ENCODE data around the gene OGFOD1. TPM values are rescaled to one million over a fixed set of nuclear protein-coding genes. Genes with fewer than 3 reads are reported as not detected.

OGFOD1 gene
- total and polyA plus RNA-seq, 2 donors (not counting 1 experiment from before 2014, with no cell fraction given): 8.4 to 28.7 TPM

DNA sequence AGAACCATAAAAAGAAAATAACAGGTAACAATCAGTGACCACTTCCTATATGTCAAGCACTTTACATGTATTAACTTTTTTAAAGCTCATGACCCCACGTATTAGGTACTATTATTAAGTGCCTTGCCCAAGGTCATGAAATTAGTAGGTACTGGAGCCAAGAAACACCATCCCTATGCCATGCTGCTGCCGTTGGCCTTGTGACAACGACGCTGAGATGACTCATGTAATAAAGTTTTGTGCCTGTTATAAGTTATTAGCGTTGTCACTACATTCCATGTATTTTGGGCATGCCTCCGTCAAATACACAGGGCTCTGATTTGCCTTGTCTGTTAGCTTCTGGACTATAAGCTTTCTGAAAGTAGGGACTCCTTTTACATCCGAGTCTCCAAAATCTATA, 67.1 kb downstream of the OGFOD1 start:
- TF ChIP-seq, protein P1, sequence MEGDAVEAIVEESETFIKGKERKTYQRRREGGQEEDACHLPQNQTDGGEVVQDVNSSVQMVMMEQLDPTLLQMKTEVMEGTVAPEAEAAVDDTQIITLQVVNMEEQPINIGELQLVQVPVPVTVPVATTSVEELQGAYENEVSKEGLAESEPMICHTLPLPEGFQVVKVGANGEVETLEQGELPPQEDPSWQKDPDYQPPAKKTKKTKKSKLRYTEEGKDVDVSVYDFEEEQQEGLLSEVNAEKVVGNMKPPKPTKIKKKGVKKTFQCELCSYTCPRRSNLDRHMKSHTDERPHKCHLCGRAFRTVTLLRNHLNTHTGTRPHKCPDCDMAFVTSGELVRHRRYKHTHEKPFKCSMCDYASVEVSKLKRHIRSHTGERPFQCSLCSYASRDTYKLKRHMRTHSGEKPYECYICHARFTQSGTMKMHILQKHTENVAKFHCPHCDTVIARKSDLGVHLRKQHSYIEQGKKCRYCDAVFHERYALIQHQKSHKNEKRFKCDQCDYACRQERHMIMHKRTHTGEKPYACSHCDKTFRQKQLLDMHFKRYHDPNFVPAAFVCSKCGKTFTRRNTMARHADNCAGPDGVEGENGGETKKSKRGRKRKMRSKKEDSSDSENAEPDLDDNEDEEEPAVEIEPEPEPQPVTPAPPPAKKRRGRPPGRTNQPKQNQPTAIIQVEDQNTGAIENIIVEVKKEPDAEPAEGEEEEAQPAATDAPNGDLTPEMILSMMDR (IDR thresholded peaks at IDR 0.05): no peak
- no peak for TF ChIP-seq EZH2 (IDR thresholded peaks at IDR 0.05; ENCODE audit: borderline replicate concordance, insufficient read depth, low read depth, low read length, poor library complexity, severe bottlenecking)
- DNase-seq: no peak
- H3K4me1 ChIP-seq (ENCODE audit: control insufficient read depth in 2 of 2, insufficient read depth in 2 of 2, low read length in 2 of 2): peaks cover 9 to 18% of the 10 kb centered on the region in 2 donors
- peak overlapping the region; percentile 81 for H3K4me3 Mint-ChIP-seq
- ATAC-seq (ENCODE audit: low read depth): no peak
- H3K27ac ChIP-seq (ENCODE audit: low read length in 2 of 2): no peak overlapping the region
- H3K27me3 Mint-ChIP-seq: no peaks in the 10 kb centered on the region
- intact Hi-C loops (cut with micrococcal nuclease): no loop called here
- H3K4me3 ChIP-seq (ENCODE audit: control extremely low read depth in 1 of 5, extremely low read depth in 1 of 5, insufficient read depth in 1 of 5, low read depth in 2 of 5, low read length in 4 of 5): no peak overlapping the region
- H3K27me3 ChIP-seq (replicated peaks in 1 of 4; ENCODE audit: control extremely low read depth in 1 of 4, control insufficient read depth in 3 of 4, insufficient read depth in 4 of 4, low read length in 3 of 4): no peaks in the 10 kb centered on the region
- no peak overlapping the region for H3K9ac ChIP-seq (ENCODE audit: low read length)
- H3K36me3 ChIP-seq (replicated peaks in 1 of 2; ENCODE audit: control extremely low read depth in 1 of 2, control insufficient read depth in 1 of 2, extremely low read depth in 1 of 2, insufficient read depth in 2 of 2, low read length in 1 of 2): no peaks in the 10 kb centered on the region
- POLR2A ChIA-PET: no interaction called here
- H3K27ac Mint-ChIP-seq: peak overlapping the region; percentile 56
- H3K9me3 ChIP-seq (ENCODE audit: control extremely low read depth in 1 of 3, control insufficient read depth in 2 of 3, insufficient read depth in 1 of 3, low read length in 2 of 3): no peaks in the 10 kb centered on the region
- CTCF ChIA-PET: interaction anchor here (1.0 to 3.5 kb wide), 7 partner anchors 11 to 183 kb away, joined by 3 to 22 read pairs (median 3); no protein-coding TSS in a partner anchor
- H2AFZ ChIP-seq (ENCODE audit: insufficient read depth, low read depth, low read length, poor library complexity, severe bottlenecking): no peak overlapping the region
- peaks cover 46% of the 10 kb centered on the region for H3K4me1 Mint-ChIP-seq
- peaks cover 24% of the 10 kb centered on the region for H3K79me2 ChIP-seq (ENCODE audit: control insufficient read depth, insufficient read depth, low read length)
- no peak overlapping the region for H3K4me2 ChIP-seq (replicated peaks; ENCODE audit: low read depth, low read length, poor library complexity, severe bottlenecking)
- WGBS (ENCODE audit: insufficient coverage): 100% methylated on average over 4 of the region's 7 CpGs
- no peaks in the 10 kb centered on the region for H3K9me3 Mint-ChIP-seq (ENCODE audit: insufficient read depth)
- peaks cover 3% of the 10 kb centered on the region for H4K20me1 ChIP-seq (ENCODE audit: control insufficient read depth, insufficient read depth, low read length, poor library complexity, severe bottlenecking)

DNA sequence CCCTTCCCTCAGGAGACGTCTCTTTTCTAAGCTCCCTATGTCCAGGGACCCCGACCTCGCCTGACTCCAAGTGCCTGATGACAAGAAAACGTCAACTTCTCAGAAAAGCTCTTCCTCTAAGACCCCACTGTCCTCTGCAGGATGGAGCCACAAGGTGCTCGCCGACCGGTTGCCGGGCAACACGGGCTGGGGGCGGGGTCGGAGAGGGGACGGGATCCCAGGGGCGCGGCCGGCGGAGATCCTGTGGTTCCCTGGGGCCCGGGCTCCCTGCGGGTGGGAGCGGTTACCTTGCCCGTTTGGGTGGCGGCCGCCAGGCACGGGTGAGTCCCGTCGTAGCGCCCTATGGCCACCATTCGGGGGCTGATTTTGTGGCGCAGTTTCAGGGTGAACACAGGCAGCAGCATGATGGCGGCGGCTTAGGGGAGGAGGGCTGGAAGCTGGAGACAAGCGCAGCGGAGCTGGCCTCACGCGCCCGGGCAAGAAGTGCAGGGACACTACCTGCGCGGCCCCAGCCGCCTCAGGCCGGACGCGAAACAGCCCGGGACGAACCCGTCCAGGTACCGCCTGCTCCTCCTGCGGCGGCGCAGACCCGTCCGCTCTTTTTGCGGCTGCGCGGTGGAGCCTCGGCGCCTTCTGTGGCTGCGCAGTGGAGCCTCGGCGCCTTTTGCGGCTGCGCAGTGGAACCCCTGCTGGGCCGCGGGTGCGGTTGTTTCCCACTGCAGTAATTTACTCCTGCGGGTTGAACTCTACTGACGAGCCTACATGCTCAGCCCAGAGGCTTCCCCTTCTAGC, 68.3 kb downstream of the OGFOD1 start, which contains the start of gene BBS2:
Gene BBS2 (minus strand): TSS at position 566 of the 792 bp plus-strand sequence. CDS start 162 bp downstream, at position 404.
- DNase-seq: peak; percentile 94
- ChIA-PET CTCF (interaction anchor here (1.1 to 2.1 kb wide), 3 partner anchors 13 to 184 kb away, joined by 3 to 7 read pairs (median 5); no protein-coding TSS in a partner anchor), POLR2A (interaction anchor here (0.7 to 1.2 kb wide), 2 partner anchors 182 to 414 kb away, joined by 3 to 4 read pairs; no protein-coding TSS in a partner anchor)
- peak within 1 kb of the TSS; percentile 58 to 80 for H3K27ac ChIP-seq (ENCODE audit: low read length in 2 of 2)
- WGBS (ENCODE audit: insufficient coverage): under 1% methylated on average over 65 of the region's 65 CpGs
- peak within 1 kb of the TSS; percentile 80 for H3K4me2 ChIP-seq (replicated peaks; ENCODE audit: low read depth, low read length, poor library complexity, severe bottlenecking)
- TF ChIP-seq EZH2 (IDR thresholded peaks at IDR 0.05; ENCODE audit: borderline replicate concordance, insufficient read depth, low read depth, low read length, poor library complexity, severe bottlenecking): no peak
- TF ChIP-seq, protein P1 (IDR thresholded peaks at IDR 0.05): no peak
- peaks cover 9 to 18% of the 10 kb centered on the region in 2 donors for H3K4me1 ChIP-seq (ENCODE audit: control insufficient read depth in 2 of 2, insufficient read depth in 2 of 2, low read length in 2 of 2)
- H4K20me1 ChIP-seq (ENCODE audit: control insufficient read depth, insufficient read depth, low read length, poor library complexity, severe bottlenecking): no peaks in the 10 kb centered on the region
- H3K9me3 ChIP-seq (ENCODE audit: control extremely low read depth in 1 of 3, control insufficient read depth in 2 of 3, insufficient read depth in 1 of 3, low read length in 2 of 3): no peaks in the 10 kb centered on the region
- peak within 1 kb of the TSS; percentile 89 for H3K27ac Mint-ChIP-seq
- no peaks in the 10 kb centered on the region for H3K9me3 Mint-ChIP-seq (ENCODE audit: insufficient read depth)
- peak within 1 kb of the TSS; percentile 93 for H3K9ac ChIP-seq (ENCODE audit: low read length)
- H3K4me1 Mint-ChIP-seq: peaks cover 38% of the 10 kb centered on the region
- peaks cover 22% of the 10 kb centered on the region for H3K79me2 ChIP-seq (ENCODE audit: control insufficient read depth, insufficient read depth, low read length)
- peak within 1 kb of the TSS; percentile 99 for H2AFZ ChIP-seq (ENCODE audit: insufficient read depth, low read depth, low read length, poor library complexity, severe bottlenecking)
- H3K27me3 Mint-ChIP-seq: no peaks in the 10 kb centered on the region
- intact Hi-C loops (cut with micrococcal nuclease): loop anchor here (1.0 kb wide), 3 partner anchors 68 to 163 kb away; partner anchors contain the start of genes MT1X, MT2A, NUDT21 and OGFOD1
- H3K4me3 ChIP-seq (ENCODE audit: control extremely low read depth in 1 of 5, extremely low read depth in 1 of 5, insufficient read depth in 1 of 5, low read depth in 2 of 5, low read length in 4 of 5): peak within 1 kb of the TSS; percentile 64 to 97 (median 92)
- peak; percentile 90 for ATAC-seq (ENCODE audit: low read depth)
- H3K36me3 ChIP-seq (replicated peaks in 1 of 2; ENCODE audit: control extremely low read depth in 1 of 2, control insufficient read depth in 1 of 2, extremely low read depth in 1 of 2, insufficient read depth in 2 of 2, low read length in 1 of 2): no peaks in the 10 kb centered on the region
- H3K4me3 Mint-ChIP-seq: peak within 1 kb of the TSS; percentile 90
- H3K27me3 ChIP-seq (replicated peaks in 1 of 4; ENCODE audit: control extremely low read depth in 1 of 4, control insufficient read depth in 3 of 4, insufficient read depth in 4 of 4, low read length in 3 of 4): no peaks in the 10 kb centered on the region

Measured in B cell (primary cell).